Muscle of leg (tissue), 11 donors: ENCODE data around the gene SOD3. TPM values are rescaled to one million over a fixed set of nuclear protein-coding genes. Genes with fewer than 3 reads are reported as not detected.
A peak's percentile ranks its signal among the peaks of the same experiment; 100 is the strongest.

Experiments used
- DNase-seq: peaks from one replicate; pipeline ENCODE4 v3.0.0; 2013
- H3K27ac ChIP-seq: one replicate; pipeline ENCODE4 v1.5.1; 2013; ENCODE audit warnings: mild to moderate bottlenecking, low read length, control low read depth
- H3K27me3 ChIP-seq: one replicate; pipeline ENCODE4 v1.6.1; 2013; ENCODE audit warnings: low read length; ENCODE audit not compliant: control insufficient read depth, insufficient read depth
- H3K36me3 ChIP-seq: one replicate; pipeline ENCODE4 v1.6.1; 2013; ENCODE audit warnings: low read length; ENCODE audit not compliant: control insufficient read depth, insufficient read depth
- H3K4me1 ChIP-seq: one replicate; pipeline ENCODE4 v1.6.1; 2013; ENCODE audit warnings: low read length; ENCODE audit not compliant: control insufficient read depth, insufficient read depth
- H3K4me3 ChIP-seq: one replicate; pipeline ENCODE4 v1.5.1; 2013; ENCODE audit warnings: low read length, control low read depth
- H3K9me3 ChIP-seq: replicated peaks from 2 replicates; pipeline ENCODE4 v1.6.1; 2013; ENCODE audit warnings: low read depth, low read length; ENCODE audit not compliant: control insufficient read depth
- whole genome bisulfite sequencing: methylation state at CpG from one replicate; pipeline ENCODE4 v1.1.5; 2013; ENCODE audit warnings: missing lambda C conversion rate; ENCODE audit not compliant: insufficient coverage; 5-methylcytosine and 5-hydroxymethylcytosine counted together
- polyA plus RNA-seq, 8 donors: library from polyadenylated mRNA; unstranded; fragments of 120-200 nt; gene quantifications; one replicate each; pipeline versions ENCODE4 v1.2.1 to v1.2.3, GENCODE V29; 2013; ENCODE audit warnings: inconsistent platforms in 1 of 8, low replicate concordance in 1 of 8; ENCODE audit not compliant: insufficient read length in 8 of 8, insufficient read depth in 1 of 8
- total RNA-seq: library from RNA; stranded (reverse); fragments of 120-200 nt; gene quantifications from one replicate; pipeline ENCODE4 v1.2.4, GENCODE V29; 2013

The SOD3 gene
- total and polyA plus RNA-seq, 9 donors = 9.1 to 33.4 (median 26.2) TPM

DNA sequence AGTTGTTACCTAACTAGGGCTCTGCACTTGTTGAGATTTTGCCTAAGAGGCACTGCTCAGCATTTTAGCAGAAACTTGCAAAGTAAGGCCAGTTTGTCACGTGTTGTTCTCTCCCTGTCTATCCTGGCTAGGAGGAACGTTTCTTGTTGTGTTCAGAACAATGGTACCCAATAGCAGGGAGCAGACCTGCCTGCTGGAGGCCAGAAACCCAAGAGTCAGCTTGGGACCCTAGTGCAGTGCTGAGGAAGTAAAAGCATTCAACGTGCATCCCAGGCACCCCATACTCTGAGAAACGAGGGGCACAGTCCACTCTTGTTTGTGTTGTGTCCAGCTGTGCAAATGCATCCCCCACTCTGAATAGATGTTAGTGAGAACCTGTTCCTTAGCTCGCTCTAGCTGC is 42.4 kb downstream of the SOD3 start:
- H3K27ac ChIP-seq = no peak overlapping the region
- no peaks in the 10 kb centered on the region for H3K4me1 ChIP-seq
- H3K27me3 ChIP-seq = no peaks in the 10 kb centered on the region
- H3K4me3 ChIP-seq = no peak overlapping the region
- peaks cover 12% of the 10 kb centered on the region for H3K36me3 ChIP-seq
- 71% methylated on average over 5 of the region's 5 CpGs for WGBS
- peaks cover 3% of the 10 kb centered on the region for H3K9me3 ChIP-seq
- peak; percentile 13 for DNase-seq

DNA sequence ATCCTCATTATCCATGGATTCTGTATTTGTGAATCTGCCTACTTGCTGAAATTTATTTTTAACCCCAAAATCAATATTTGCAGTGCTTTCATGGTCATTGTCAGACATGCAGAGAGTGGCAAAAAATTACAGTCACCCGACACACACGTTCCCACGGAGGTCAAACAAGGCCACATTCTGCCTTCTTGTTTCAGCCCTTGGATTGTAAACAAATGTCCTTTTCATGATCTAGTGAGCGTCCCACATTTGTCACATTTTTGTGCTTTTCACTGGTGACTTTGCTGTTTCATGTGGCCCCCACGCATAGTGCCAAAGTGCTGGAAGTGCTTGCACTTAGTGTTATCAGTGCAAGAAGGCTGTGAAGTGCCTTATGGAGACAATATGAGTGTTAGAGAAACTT is 45.0 kb downstream of the SOD3 start:
- Histone ChIP-seq H3K9me3 (peaks cover 3% of the 10 kb centered on the region), H3K4me1 (no peaks in the 10 kb centered on the region), H3K36me3 (peaks cover 6% of the 10 kb centered on the region), H3K27ac (no peak overlapping the region), H3K27me3 (no peaks in the 10 kb centered on the region), H3K4me3 (no peak overlapping the region)
- no peak for DNase-seq
- WGBS = 87% methylated on average over 5 of the region's 5 CpGs

DNA sequence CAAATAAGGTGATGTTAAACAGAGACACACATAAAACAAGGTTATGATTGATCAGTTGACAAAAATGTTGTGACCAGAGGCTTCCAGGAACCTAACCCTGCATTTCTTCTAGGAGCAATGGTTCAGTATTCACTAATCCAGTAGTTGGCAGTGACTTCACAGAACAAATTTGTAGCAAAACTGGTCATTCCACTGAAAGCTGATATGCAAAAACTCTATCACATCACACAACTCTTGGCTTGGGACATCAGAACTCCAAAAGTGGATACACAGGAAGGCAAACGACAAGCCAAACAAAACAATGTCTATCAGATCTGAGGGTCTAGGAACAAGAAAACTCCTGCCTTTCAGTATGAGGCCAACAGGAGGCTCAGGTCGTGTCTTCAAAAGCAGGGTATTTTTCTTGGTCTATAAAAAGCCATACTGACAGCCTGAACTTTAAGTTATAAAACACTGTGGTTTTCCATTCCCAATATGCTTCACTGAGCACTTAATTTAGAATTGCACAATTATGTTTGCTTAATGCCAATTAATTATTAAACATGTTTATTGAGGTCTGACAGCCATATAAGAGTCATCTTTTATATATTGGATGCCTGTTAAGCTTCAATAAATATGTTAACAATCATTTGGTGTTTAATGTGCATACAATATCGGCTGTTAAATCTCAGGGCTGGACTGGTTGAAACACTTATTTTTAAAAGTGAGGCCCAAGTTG is 45.6 kb downstream of the SOD3 start:
- H3K4me3 ChIP-seq = no peak overlapping the region
- no peak for DNase-seq
- 80% methylated on average over 1 of the region's 3 CpGs for whole genome bisulfite sequencing

DNA sequence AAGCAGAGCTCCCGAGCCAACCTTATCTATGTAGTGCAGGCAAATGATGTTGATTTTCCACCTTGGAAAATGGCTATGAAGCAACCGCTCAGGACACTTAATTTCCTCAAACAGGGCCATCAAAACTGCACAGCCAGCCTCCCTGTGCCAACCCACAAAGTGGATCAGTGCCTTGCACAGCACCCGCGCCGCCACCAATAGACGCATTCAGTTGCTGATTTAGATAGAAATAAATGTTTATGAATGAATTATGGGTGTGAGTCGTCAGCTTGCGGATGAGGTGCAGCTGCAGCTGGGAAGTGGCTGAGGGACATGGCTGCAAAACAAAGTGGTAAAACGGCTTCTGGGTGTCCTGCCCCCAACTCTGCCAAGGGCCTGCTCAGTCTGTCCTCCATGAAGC is 47.0 kb downstream of the SOD3 start:
- H3K36me3 ChIP-seq = peaks cover 6% of the 10 kb centered on the region
- H3K27me3 ChIP-seq = no peaks in the 10 kb centered on the region
- H3K4me3 ChIP-seq = no peak overlapping the region
- H3K4me1 ChIP-seq = no peaks in the 10 kb centered on the region
- no peak overlapping the region for H3K27ac ChIP-seq
- 94% methylated on average over 7 of the region's 9 CpGs for WGBS
- peaks cover 3% of the 10 kb centered on the region for H3K9me3 ChIP-seq
- no peak for DNase-seq

More for the DNA sequence above, 45.6 kb downstream of the SOD3 start:
- Histone ChIP-seq H3K36me3 (peaks cover 6% of the 10 kb centered on the region), H3K27me3 (no peaks in the 10 kb centered on the region), H3K4me1 (no peaks in the 10 kb centered on the region), H3K9me3 (peaks cover 3% of the 10 kb centered on the region), H3K27ac (no peak overlapping the region)

DNA sequence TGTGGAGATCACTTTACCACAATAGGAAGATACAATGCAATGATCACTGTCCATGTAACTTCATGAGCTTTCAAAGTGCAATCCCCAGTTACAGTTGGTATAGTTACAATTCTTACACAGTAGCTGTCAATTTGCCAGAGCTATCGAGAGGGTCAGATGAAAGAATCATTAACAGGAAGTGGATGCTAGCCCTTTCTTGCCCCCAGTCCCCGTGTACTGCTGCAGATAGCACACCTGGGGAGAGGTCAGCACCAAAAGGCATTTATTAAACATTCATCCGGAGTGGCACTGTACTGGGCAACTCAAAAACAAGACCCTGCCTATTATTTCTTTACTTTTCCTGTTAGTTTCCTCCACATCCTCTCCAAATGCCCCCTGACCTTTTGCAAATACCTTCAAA is 47.7 kb downstream of the SOD3 start:
- H3K4me3 ChIP-seq = no peak overlapping the region
- peaks cover 6% of the 10 kb centered on the region for H3K36me3 ChIP-seq
- peaks cover 3% of the 10 kb centered on the region for H3K9me3 ChIP-seq
- H3K4me1 ChIP-seq = no peaks in the 10 kb centered on the region
- H3K27ac ChIP-seq = no peak overlapping the region
- no peak for DNase-seq
- 40% methylated on average over 2 of the region's 3 CpGs for WGBS
- no peaks in the 10 kb centered on the region for H3K27me3 ChIP-seq

DNA sequence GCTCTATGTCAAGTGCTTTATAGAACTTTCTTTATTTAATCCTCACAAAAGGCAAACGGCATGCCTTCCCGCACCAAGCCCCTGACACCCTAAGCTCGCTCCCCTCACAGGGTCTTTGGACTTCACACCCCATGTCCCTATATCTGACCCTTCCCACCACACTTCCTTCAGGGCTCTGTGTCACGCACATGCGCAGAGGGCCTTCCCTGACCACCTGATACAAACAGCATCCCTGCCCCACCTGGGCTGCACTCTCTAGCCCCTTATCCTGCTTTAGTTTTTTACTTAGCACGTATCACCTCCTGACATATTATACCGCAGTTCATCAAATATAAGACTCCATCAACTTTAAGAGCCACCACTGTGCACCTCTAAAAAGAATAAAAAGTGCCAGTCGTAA is 49.8 kb downstream of the SOD3 start:
- H3K27me3 ChIP-seq = no peaks in the 10 kb centered on the region
- peaks cover 3% of the 10 kb centered on the region for H3K9me3 ChIP-seq
- no peak overlapping the region for H3K4me3 ChIP-seq
- 87% methylated on average over 7 of the region's 8 CpGs for WGBS
- H3K36me3 ChIP-seq = peaks cover 6% of the 10 kb centered on the region
- no peaks in the 10 kb centered on the region for H3K4me1 ChIP-seq
- no peak for DNase-seq
- no peak overlapping the region for H3K27ac ChIP-seq

DNA sequence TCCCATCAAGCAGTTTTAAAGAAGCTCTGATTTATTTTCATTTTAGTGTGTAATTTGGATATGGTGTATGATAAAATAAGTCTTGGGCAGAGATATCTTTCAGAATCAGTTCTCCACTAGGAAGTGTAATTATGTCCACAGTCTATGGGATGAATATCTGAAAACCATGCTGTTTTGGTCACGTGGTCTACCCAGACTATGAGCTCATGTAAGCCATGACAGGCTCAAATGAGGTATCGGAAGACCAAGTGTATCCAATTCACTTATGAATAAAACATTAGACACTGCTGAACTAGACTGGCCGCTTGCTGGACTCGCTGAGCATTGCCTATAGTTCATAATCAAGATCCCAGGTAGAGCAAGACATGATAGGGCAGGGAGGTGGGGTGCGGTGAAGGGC is 50.5 kb downstream of the SOD3 start:
- H3K4me1 ChIP-seq = peaks cover 4% of the 10 kb centered on the region
- H3K27me3 ChIP-seq = no peaks in the 10 kb centered on the region
- no peak overlapping the region for H3K27ac ChIP-seq
- DNase-seq = no peak
- WGBS = 81% methylated on average over 3 of the region's 5 CpGs
- no peak overlapping the region for H3K4me3 ChIP-seq
- H3K36me3 ChIP-seq = peaks cover 3% of the 10 kb centered on the region
- H3K9me3 ChIP-seq = no peaks in the 10 kb centered on the region

DNA sequence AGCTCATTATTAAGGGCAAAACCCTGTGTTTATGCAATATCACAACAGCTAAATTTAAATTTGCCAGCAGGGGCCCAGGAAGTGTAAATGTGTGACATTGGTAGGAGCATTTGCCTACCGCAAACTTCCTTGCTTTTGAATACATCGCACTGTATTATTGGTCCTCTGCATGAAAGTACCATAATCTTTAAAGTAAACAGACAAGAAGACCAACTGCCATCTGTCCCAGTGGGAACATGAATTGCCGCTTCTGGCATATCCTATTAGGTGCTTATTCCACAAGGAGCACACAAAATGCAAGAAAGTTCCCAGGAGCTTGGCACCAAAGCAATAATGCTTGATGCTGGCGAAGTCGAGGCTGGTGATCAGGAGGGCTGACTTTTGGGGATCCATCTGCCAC is 51.3 kb downstream of the SOD3 start:
- no peak for DNase-seq
- Histone ChIP-seq H3K27ac (no peak overlapping the region), H3K27me3 (no peaks in the 10 kb centered on the region), H3K36me3 (peaks cover 3% of the 10 kb centered on the region), H3K4me3 (no peak overlapping the region), H3K4me1 (peaks cover 4% of the 10 kb centered on the region), H3K9me3 (no peaks in the 10 kb centered on the region)
- WGBS = 93% methylated on average over 4 of the region's 5 CpGs

DNA sequence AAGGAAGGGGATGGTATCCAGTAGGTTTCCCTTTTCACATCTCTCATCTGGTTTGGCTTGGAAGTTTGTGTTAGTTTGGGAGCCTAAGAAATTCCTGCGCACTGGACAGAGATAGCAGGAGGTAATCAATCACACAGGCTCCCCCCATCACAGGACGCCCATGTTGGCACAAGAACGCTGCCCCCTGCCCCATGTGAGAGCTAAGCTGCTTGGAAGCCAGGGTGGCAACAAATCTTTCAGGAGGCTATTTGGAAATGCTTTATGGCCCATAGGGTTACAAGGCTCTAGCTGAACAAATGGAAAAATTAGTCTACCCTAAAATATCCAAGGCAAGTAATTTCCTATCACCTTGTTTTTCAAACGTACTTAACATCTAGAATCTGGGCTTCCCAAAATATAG is 54.0 kb downstream of the SOD3 start:
- no peak for DNase-seq
- no peaks in the 10 kb centered on the region for H3K36me3 ChIP-seq
- H3K4me1 ChIP-seq = peaks cover 4% of the 10 kb centered on the region
- H3K9me3 ChIP-seq = no peaks in the 10 kb centered on the region
- no peak overlapping the region for H3K4me3 ChIP-seq
- H3K27ac ChIP-seq = no peak overlapping the region
- no CpG with 5 or more reads among the region's 4 CpGs for WGBS
- H3K27me3 ChIP-seq = no peaks in the 10 kb centered on the region

DNA sequence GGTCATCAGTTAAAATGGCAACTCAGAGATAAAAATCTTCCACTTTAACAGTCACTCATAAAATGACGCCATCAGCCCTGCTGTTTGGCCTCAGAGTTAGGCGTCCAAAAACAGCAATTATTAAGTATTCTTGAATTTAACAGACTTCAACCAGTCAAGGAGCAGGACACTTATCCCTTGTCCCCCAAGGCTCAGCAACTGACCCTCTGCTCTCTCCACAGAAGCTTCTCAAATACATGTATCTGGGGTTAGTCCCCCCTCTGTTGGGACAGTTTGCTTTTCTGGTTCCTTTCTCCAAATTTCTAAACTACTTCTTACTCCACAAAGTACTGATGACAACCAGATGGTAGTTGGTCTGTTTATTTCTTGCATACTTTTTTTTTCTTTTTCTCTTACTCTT is 54.4 kb downstream of the SOD3 start:
- Histone ChIP-seq H3K27ac (no peak overlapping the region), H3K36me3 (no peaks in the 10 kb centered on the region), H3K9me3 (no peaks in the 10 kb centered on the region), H3K27me3 (no peaks in the 10 kb centered on the region), H3K4me1 (peaks cover 4% of the 10 kb centered on the region), H3K4me3 (no peak overlapping the region)
- WGBS = 70% methylated on average over 2 of the region's 2 CpGs
- DNase-seq = peak; percentile 83
